GM23338 (cell line): Measurements from ENCODE around the gene AHI1. TPM values are rescaled to one million over a fixed set of nuclear protein-coding genes. Genes with fewer than 3 reads are reported as not detected.

Source experiments
- ATAC-seq: fragments of 200-7000 bp; cut with Tn5 transposase; 3 replicates; pipeline ENCODE4 v1.9.1; 2020
- DNase-seq: peaks from one replicate; pipeline ENCODE4 v3.0.0-alpha.2; 2015; ENCODE audit warnings: low spot score
- H2AFZ ChIP-seq: fragments of 200-600 bp; sonication (generic); 2 replicates; pipeline ENCODE4 v1.8.0; 2016; ENCODE audit warnings: antibody characterized with exemption, mild to moderate bottlenecking, moderate library complexity
- H3F3A ChIP-seq: fragments of 200-600 bp; sonication (generic); replicated peaks from 2 replicates; pipeline ENCODE4 v1.8.0; 2017; ENCODE audit warnings: antibody characterized with exemption, mixed run types, low read depth
- H3K27ac ChIP-seq: fragments of 200-600 bp; sonication (generic); 2 replicates; pipeline ENCODE4 v1.6.1; 2016; ENCODE audit warnings: low read depth
- H3K27me3 ChIP-seq: fragments of 200-600 bp; sonication (generic); 2 replicates; pipeline ENCODE4 v1.8.0; 2016; ENCODE audit warnings: mild to moderate bottlenecking, mixed run types, moderate library complexity; ENCODE audit not compliant: insufficient read depth
- H3K36me3 ChIP-seq: fragments of 200-600 bp; sonication (generic); 2 replicates; pipeline ENCODE4 v1.8.0; 2016; ENCODE audit warnings: mild to moderate bottlenecking; ENCODE audit not compliant: insufficient read depth
- H3K4me1 ChIP-seq: fragments of 200-600 bp; sonication (generic); 2 replicates; pipeline ENCODE4 v1.8.0; 2016; ENCODE audit warnings: mild to moderate bottlenecking, moderate library complexity; ENCODE audit not compliant: insufficient read depth
- H3K4me2 ChIP-seq: fragments of 200-600 bp; sonication (generic); 2 replicates; pipeline ENCODE4 v1.7.1; 2017; ENCODE audit warnings: mixed run types
- H3K4me3 ChIP-seq: fragments of 200-600 bp; sonication (generic); 2 replicates; pipeline ENCODE4 v1.6.1; 2016; ENCODE audit warnings: mixed run types
- H3K79me2 ChIP-seq: fragments of 200-600 bp; sonication (generic); replicated peaks from 2 replicates; pipeline ENCODE4 v1.8.0; 2017; ENCODE audit warnings: mild to moderate bottlenecking; ENCODE audit not compliant: insufficient read depth
- H3K9me2 ChIP-seq: fragments of 200-600 bp; sonication (generic); 2 replicates; pipeline ENCODE4 v1.8.0; 2017; ENCODE audit not compliant: insufficient read depth
- H4K20me1 ChIP-seq: fragments of 200-600 bp; sonication (generic); replicated peaks from 2 replicates; pipeline ENCODE4 v1.8.0; 2017; ENCODE audit warnings: mild to moderate bottlenecking; ENCODE audit not compliant: insufficient read depth
- H3K27ac Mint-ChIP-seq: 2 replicates; pipeline ENCODE4 v1.8.0; 2020; ENCODE audit warnings: inconsistent platforms, mild to moderate bottlenecking, moderate library complexity, mixed read lengths
- H3K27me3 Mint-ChIP-seq: 3 replicates; pipeline ENCODE4 v1.8.0; 2022; ENCODE audit warnings: low read depth, mild to moderate bottlenecking, moderate library complexity, mixed read lengths, inconsistent platforms; ENCODE audit not compliant: insufficient read depth, poor library complexity
- H3K36me3 Mint-ChIP-seq: 3 replicates; pipeline ENCODE4 v1.8.0; 2021; ENCODE audit warnings: low read depth, mild to moderate bottlenecking, inconsistent platforms, moderate library complexity, mixed read lengths
- H3K4me1 Mint-ChIP-seq: 3 replicates; pipeline ENCODE4 v1.8.0; 2020; ENCODE audit warnings: mild to moderate bottlenecking, inconsistent platforms, mixed read lengths
- H3K4me3 Mint-ChIP-seq: 3 replicates; pipeline ENCODE4 v1.8.0; 2021; ENCODE audit warnings: moderate library complexity, mild to moderate bottlenecking, inconsistent platforms, mixed read lengths
- H3K9me3 Mint-ChIP-seq: 3 replicates; pipeline ENCODE4 v1.8.0; 2020; ENCODE audit warnings: moderate library complexity, mild to moderate bottlenecking, inconsistent platforms, mixed read lengths
- CREB1 ChIP-seq: fragments of 250-450 bp; sonication (Bioruptor Pico); IDR thresholded peaks from 2 replicates; pipeline ENCODE4 v1.5.0; 2020; ENCODE audit warnings: low read depth, mild to moderate bottlenecking, moderate library complexity
- CTCF ChIP-seq, 2 experiments: fragments of 200-600 bp in 1 of 2; sonication (generic) in 1 of 2; conservative IDR thresholded peaks; 2 replicates each; pipeline versions ENCODE4 v1.5.1 to v1.6.1; 2016 to 2017; ENCODE audit warnings: antibody characterized with exemption in 2 of 2, low read depth in 2 of 2, mild to moderate bottlenecking in 2 of 2, moderate library complexity in 1 of 2
- EZH2 ChIP-seq: fragments of 200-600 bp; sonication (generic); IDR thresholded peaks from one replicate; pipeline ENCODE4 v1.8.0; 2017; ENCODE audit warnings: antibody characterized with exemption, mild to moderate bottlenecking, low read depth; ENCODE audit not compliant: unreplicated experiment
- JUNB ChIP-seq: IDR thresholded peaks from one replicate; pipeline ENCODE4 v1.6.1; 2016; ENCODE audit warnings: antibody characterized with exemption; ENCODE audit not compliant: unreplicated experiment
- NANOG ChIP-seq: IDR thresholded peaks from 2 replicates; pipeline ENCODE4 v1.6.1; 2016; ENCODE audit warnings: antibody characterized with exemption, borderline replicate concordance
- POLR2AphosphoS5 ChIP-seq: IDR thresholded peaks from 2 replicates; pipeline ENCODE4 v1.6.1; 2016; ENCODE audit warnings: antibody characterized with exemption, low read depth
- STAT1 ChIP-seq: IDR thresholded peaks from one replicate; pipeline ENCODE4 v1.6.1; 2016; ENCODE audit warnings: antibody characterized with exemption; ENCODE audit not compliant: unreplicated experiment
- ZNF114 ChIP-seq: fragments of 250-450 bp; sonication (Bioruptor Pico); IDR thresholded peaks from 2 replicates; pipeline ENCODE4 v1.5.0; 2020; ENCODE audit warnings: mild to moderate bottlenecking, moderate library complexity
- ZNF462 ChIP-seq: fragments of 250-450 bp; sonication (Bioruptor Pico); IDR thresholded peaks from 2 replicates; pipeline ENCODE4 v1.5.0; 2020; ENCODE audit warnings: mild to moderate bottlenecking, moderate library complexity
- polyA plus RNA-seq: library from polyadenylated mRNA; unstranded; fragments of >200 nt; fragmentation: Nextera tagmentation; extraction: Ambion mirVana; gene quantifications from 2 replicates; pipeline ENCODE4 v1.2.1, GENCODE V29; 2016
- total RNA-seq: library from RNA; depleted of rRNA; stranded (reverse); fragments of >200 nt; shearing (Covaris generic); gene quantifications from 2 replicates; pipeline ENCODE4 v1.2.3, GENCODE V29; 2014

AHI1 gene
- total and polyA plus RNA-seq, 2 experiments from 2014 or later: 19.8 to 72.9 TPM

GRCh38 chr6:135285165-135285564, 212.4 kb downstream of the AHI1 start (continued):
- TF ChIP-seq ZNF462 (CRISPR knock-in tag) (no peak), CTCF (conservative IDR thresholded peaks at IDR 0.05; ENCODE audit: low read depth in 2 of 2) (no peak), POLR2AphosphoS5 (no peak)

GRCh38 chr6:135283926-135284325, 213.6 kb downstream of the AHI1 start:
- no peaks in the 10 kb centered on the region for H3F3A ChIP-seq
- no peak for TF ChIP-seq CREB1 (CRISPR knock-in tag)
- TF ChIP-seq JUNB: no peak
- no peak for TF ChIP-seq EZH2
- no peak for TF ChIP-seq ZNF114
- TF ChIP-seq STAT1: no peak
- no peak for TF ChIP-seq CTCF (conservative IDR thresholded peaks at IDR 0.05; ENCODE audit: low read depth in 2 of 2)
- TF ChIP-seq NANOG: no peak

More at GRCh38 chr6:135283926-135284325, 213.6 kb downstream of the AHI1 start:
- Histone ChIP-seq H4K20me1 (no peaks in the 10 kb centered on the region), H3K79me2 (no peaks in the 10 kb centered on the region), H3K27ac (no peak overlapping the region), H2AFZ (no peak overlapping the region), H3K27me3 (no peaks in the 10 kb centered on the region), H3K4me3 (no peak overlapping the region), H3K36me3 (no peaks in the 10 kb centered on the region), H3K4me2 (no peak overlapping the region), H3K9me2 (no peaks in the 10 kb centered on the region), H3K4me1 (no peaks in the 10 kb centered on the region; the same call in 1 of the 2 replicates)
- Mint-ChIP-seq H3K27ac (no peak overlapping the region), H3K36me3 (no peaks in the 10 kb centered on the region), H3K4me1 (no peaks in the 10 kb centered on the region; the same call in 2 of the 3 replicates), H3K27me3 (no peaks in the 10 kb centered on the region), H3K4me3 (no peak overlapping the region), H3K9me3 (no peaks in the 10 kb centered on the region)
- ATAC-seq (no peak), DNase-seq (no peak)
